ENCODE measurements around the gene RHOT2. TPM values are rescaled to one million over a fixed set of nuclear protein-coding genes. Genes with fewer than 3 reads are reported as not detected.

RHOT2 gene
- total and polyA plus RNA-seq, 2 donors = 39.3 to 252 TPM

- Histone ChIP-seq H3K27me3 (ENCODE audit: control insufficient read depth in 2 of 2, insufficient read depth in 1 of 2, low read length in 1 of 2) (peaks cover 2 to 16% of the 10 kb centered on the region in 2 donors), H3K4me1 (ENCODE audit: control insufficient read depth in 2 of 2, insufficient read depth in 2 of 2, low read length in 2 of 2) (peaks cover 19 to 49% of the 10 kb centered on the region in 2 donors), H3K36me3 (ENCODE audit: control insufficient read depth in 2 of 2, insufficient read depth in 2 of 2, low read length in 1 of 2) (peaks cover 36 to 37% of the 10 kb centered on the region in 2 donors), H3K9me3 (ENCODE audit: control insufficient read depth in 2 of 2, insufficient read depth in 1 of 2, low read length in 1 of 2) (peaks cover 0 to 1% of the 10 kb centered on the region in 2 donors), H3K4me3 (ENCODE audit: low read length in 2 of 2) (peak overlapping the region in 1 of 2 donors; percentile 37), H3K27ac (ENCODE audit: low read depth in 1 of 2, low read length in 1 of 2) (no peak overlapping the region)
- 96% methylated on average over 36 of the region's 36 CpGs for WGBS
- no peak for DNase-seq (ENCODE audit: low read depth in 6 of 9, low spot score in 9 of 9)
These were observed 14.8 kb downstream of the RHOT2 start for GRCh38 chr16:682493-683395.

GRCh38 chr16:683396-684070 lies 15.6 kb downstream of the RHOT2 start:
- peaks cover 20 to 42% of the 10 kb centered on the region in 2 donors for H3K4me1 ChIP-seq (ENCODE audit: control insufficient read depth in 2 of 2, insufficient read depth in 2 of 2, low read length in 2 of 2)
- peak overlapping the region; percentile 37 to 79 for H3K4me3 ChIP-seq (ENCODE audit: low read length in 2 of 2)
- peaks cover 36 to 39% of the 10 kb centered on the region in 2 donors for H3K36me3 ChIP-seq (ENCODE audit: control insufficient read depth in 2 of 2, insufficient read depth in 2 of 2, low read length in 1 of 2)
- WGBS = 30% methylated on average over 57 of the region's 57 CpGs
- peaks cover 0 to 8% of the 10 kb centered on the region in 2 donors for H3K27me3 ChIP-seq (ENCODE audit: control insufficient read depth in 2 of 2, insufficient read depth in 1 of 2, low read length in 1 of 2)
- no peak for DNase-seq (ENCODE audit: low read depth in 6 of 9, low spot score in 9 of 9)
- peak overlapping the region in 1 of 2 donors; percentile 68 for H3K27ac ChIP-seq (ENCODE audit: low read depth in 1 of 2, low read length in 1 of 2)
- peaks cover 0 to 1% of the 10 kb centered on the region in 2 donors for H3K9me3 ChIP-seq (ENCODE audit: control insufficient read depth in 2 of 2, insufficient read depth in 1 of 2, low read length in 1 of 2)

GRCh38 chr16:684071-684794 lies 16.3 kb downstream of the RHOT2 start, which contains the start of gene JMJD8:
Gene JMJD8 (minus strand): TSS chr16:684334. CDS start chr16:684319, 15 bp downstream.
- DNase-seq (ENCODE audit: low read depth in 6 of 9, low spot score in 9 of 9) = peak; percentile 69 to 96 (median 89)
- Histone ChIP-seq H3K27me3 (ENCODE audit: control insufficient read depth in 2 of 2, insufficient read depth in 1 of 2, low read length in 1 of 2) (peaks cover 0 to 3% of the 10 kb centered on the region in 2 donors), H3K4me1 (ENCODE audit: control insufficient read depth in 2 of 2, insufficient read depth in 2 of 2, low read length in 2 of 2) (peaks cover 27 to 40% of the 10 kb centered on the region in 2 donors), H3K4me3 (ENCODE audit: low read length in 2 of 2) (peak within 1 kb of the TSS; percentile 52 to 79), H3K27ac (ENCODE audit: low read depth in 1 of 2, low read length in 1 of 2) (peak within 1 kb of the TSS; percentile 57 to 77), H3K9me3 (ENCODE audit: control insufficient read depth in 2 of 2, insufficient read depth in 1 of 2, low read length in 1 of 2) (peaks cover 0 to 1% of the 10 kb centered on the region in 2 donors), H3K36me3 (ENCODE audit: control insufficient read depth in 2 of 2, insufficient read depth in 2 of 2, low read length in 1 of 2) (peaks cover 36 to 39% of the 10 kb centered on the region in 2 donors)
- WGBS = 5% methylated on average over 91 of the region's 91 CpGs

- H3K9me3 ChIP-seq (ENCODE audit: control insufficient read depth in 2 of 2, insufficient read depth in 1 of 2, low read length in 1 of 2) = peaks cover 0 to 1% of the 10 kb centered on the region in 2 donors
- 97% methylated on average over 61 of the region's 61 CpGs for WGBS
- no peak overlapping the region for H3K27ac ChIP-seq (ENCODE audit: low read depth in 1 of 2, low read length in 1 of 2)
- DNase-seq (ENCODE audit: low read depth in 6 of 9, low spot score in 9 of 9) = no peak
- H3K36me3 ChIP-seq (ENCODE audit: control insufficient read depth in 2 of 2, insufficient read depth in 2 of 2, low read length in 1 of 2) = peaks cover 36 to 39% of the 10 kb centered on the region in 2 donors
- H3K4me3 ChIP-seq (ENCODE audit: low read length in 2 of 2) = peak overlapping the region in 1 of 2 donors; percentile 79
- peaks cover 30 to 42% of the 10 kb centered on the region in 2 donors for H3K4me1 ChIP-seq (ENCODE audit: control insufficient read depth in 2 of 2, insufficient read depth in 2 of 2, low read length in 2 of 2)
- H3K27me3 ChIP-seq (ENCODE audit: control insufficient read depth in 2 of 2, insufficient read depth in 1 of 2, low read length in 1 of 2) = no peaks in the 10 kb centered on the region
These were observed 17.2 kb downstream of the RHOT2 start for GRCh38 chr16:684961-685696.

- Histone ChIP-seq H3K4me3 (ENCODE audit: low read length in 2 of 2) (no peak overlapping the region), H3K36me3 (ENCODE audit: control insufficient read depth in 2 of 2, insufficient read depth in 2 of 2, low read length in 1 of 2) (peaks cover 36 to 39% of the 10 kb centered on the region in 2 donors), H3K4me1 (ENCODE audit: control insufficient read depth in 2 of 2, insufficient read depth in 2 of 2, low read length in 2 of 2) (peaks cover 34 to 43% of the 10 kb centered on the region in 2 donors), H3K9me3 (ENCODE audit: control insufficient read depth in 2 of 2, insufficient read depth in 1 of 2, low read length in 1 of 2) (peaks cover 0 to 1% of the 10 kb centered on the region in 2 donors), H3K27ac (ENCODE audit: low read depth in 1 of 2, low read length in 1 of 2) (no peak overlapping the region), H3K27me3 (ENCODE audit: control insufficient read depth in 2 of 2, insufficient read depth in 1 of 2, low read length in 1 of 2) (peaks cover 0 to 2% of the 10 kb centered on the region in 2 donors)
- WGBS = 94% methylated on average over 10 of the region's 10 CpGs
- no peak for DNase-seq (ENCODE audit: low read depth in 6 of 9, low spot score in 9 of 9)
These were observed 18.0 kb downstream of the RHOT2 start for GRCh38 chr16:685967-686366.

GRCh38 chr16:686459-687260 lies 18.7 kb downstream of the RHOT2 start:
- peaks cover 0 to under 1% of the 10 kb centered on the region in 2 donors for H3K9me3 ChIP-seq (ENCODE audit: control insufficient read depth in 2 of 2, insufficient read depth in 1 of 2, low read length in 1 of 2)
- DNase-seq (ENCODE audit: low read depth in 6 of 9, low spot score in 9 of 9) = no peak
- no peak overlapping the region for H3K4me3 ChIP-seq (ENCODE audit: low read length in 2 of 2)
- H3K27ac ChIP-seq (ENCODE audit: low read depth in 1 of 2, low read length in 1 of 2) = no peak overlapping the region
- 98% methylated on average over 51 of the region's 51 CpGs for WGBS
- H3K27me3 ChIP-seq (ENCODE audit: control insufficient read depth in 2 of 2, insufficient read depth in 1 of 2, low read length in 1 of 2) = peaks cover 3 to 9% of the 10 kb centered on the region in 2 donors
- peaks cover 31 to 35% of the 10 kb centered on the region in 2 donors for H3K36me3 ChIP-seq (ENCODE audit: control insufficient read depth in 2 of 2, insufficient read depth in 2 of 2, low read length in 1 of 2)
- H3K4me1 ChIP-seq (ENCODE audit: control insufficient read depth in 2 of 2, insufficient read depth in 2 of 2, low read length in 2 of 2) = peaks cover 27 to 36% of the 10 kb centered on the region in 2 donors

GRCh38 chr16:687499-687898 lies 19.6 kb downstream of the RHOT2 start:
- Histone ChIP-seq H3K9me3 (ENCODE audit: control insufficient read depth in 2 of 2, insufficient read depth in 1 of 2, low read length in 1 of 2) (no peaks in the 10 kb centered on the region), H3K4me1 (ENCODE audit: control insufficient read depth in 2 of 2, insufficient read depth in 2 of 2, low read length in 2 of 2) (peaks cover 22 to 36% of the 10 kb centered on the region in 2 donors), H3K36me3 (ENCODE audit: control insufficient read depth in 2 of 2, insufficient read depth in 2 of 2, low read length in 1 of 2) (peaks cover 23 to 26% of the 10 kb centered on the region in 2 donors), H3K27me3 (ENCODE audit: control insufficient read depth in 2 of 2, insufficient read depth in 1 of 2, low read length in 1 of 2) (peaks cover 10 to 17% of the 10 kb centered on the region in 2 donors), H3K27ac (ENCODE audit: low read depth in 1 of 2, low read length in 1 of 2) (no peak overlapping the region), H3K4me3 (ENCODE audit: low read length in 2 of 2) (no peak overlapping the region)
- DNase-seq (ENCODE audit: low read depth in 6 of 9, low spot score in 9 of 9) = no peak
- 95% methylated on average over 19 of the region's 19 CpGs for WGBS
